Activated CD8-positive, alpha-beta memory T cell treated with anti-CD3 and anti-CD28 coated beads, Interleukin-2, amount 50 U/mL, for 1 hour (primary cell): ENCODE measurements around the gene ECM2.

Source experiments
- DNase-seq: peaks from one replicate; pipeline ENCODE4 v3.0.0-alpha.2; 2020; ENCODE audit errors: extremely low read depth

The ECM2 gene

DNA sequence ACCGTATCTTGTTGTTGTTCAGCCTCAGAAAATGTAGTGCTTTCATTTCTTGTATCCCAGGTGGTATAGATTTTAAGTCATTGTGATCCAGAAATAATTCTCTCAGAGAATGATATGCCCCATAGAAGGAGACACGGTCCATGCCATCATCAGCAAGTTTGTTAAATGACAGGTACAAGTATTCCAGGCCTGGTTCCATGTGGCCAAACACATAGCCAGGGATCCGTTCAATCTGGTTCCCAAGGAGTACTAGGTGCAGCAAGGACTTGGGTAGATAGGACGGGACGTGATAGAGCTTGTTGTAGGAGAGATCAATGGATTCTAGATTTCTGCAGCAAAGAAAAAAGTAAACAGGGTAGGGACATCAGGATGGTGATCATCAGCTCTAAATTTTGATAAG is 35.1 kb downstream of the ECM2 start:
- DNase-seq: no peak

DNA sequence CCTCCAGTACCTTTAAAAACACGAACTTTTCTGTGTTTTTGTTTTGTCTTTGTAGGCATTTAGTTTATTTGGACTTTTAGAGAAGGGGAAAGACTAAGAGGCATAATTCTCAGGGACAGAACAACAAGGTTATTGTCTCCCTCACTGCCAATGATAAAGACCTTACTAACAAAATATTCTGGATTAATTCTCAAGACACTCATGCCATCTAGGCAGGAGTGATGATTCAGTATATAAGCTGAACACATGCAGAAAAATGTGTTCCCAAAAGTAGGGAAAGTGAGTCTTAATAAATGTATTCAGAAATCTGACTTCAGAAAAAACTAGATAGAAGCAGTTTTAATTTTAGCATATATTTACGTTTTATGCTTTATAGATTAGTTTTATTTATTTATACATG is 36.1 kb downstream of the ECM2 start:
- no peak for DNase-seq

- no peak for DNase-seq
These were observed 39.2 kb downstream of the ECM2 start for GRCh38 chr9:92496396-92497176.

GRCh38 chr9:92494856-92495255 is 40.9 kb downstream of the ECM2 start:
- no peak for DNase-seq

DNA sequence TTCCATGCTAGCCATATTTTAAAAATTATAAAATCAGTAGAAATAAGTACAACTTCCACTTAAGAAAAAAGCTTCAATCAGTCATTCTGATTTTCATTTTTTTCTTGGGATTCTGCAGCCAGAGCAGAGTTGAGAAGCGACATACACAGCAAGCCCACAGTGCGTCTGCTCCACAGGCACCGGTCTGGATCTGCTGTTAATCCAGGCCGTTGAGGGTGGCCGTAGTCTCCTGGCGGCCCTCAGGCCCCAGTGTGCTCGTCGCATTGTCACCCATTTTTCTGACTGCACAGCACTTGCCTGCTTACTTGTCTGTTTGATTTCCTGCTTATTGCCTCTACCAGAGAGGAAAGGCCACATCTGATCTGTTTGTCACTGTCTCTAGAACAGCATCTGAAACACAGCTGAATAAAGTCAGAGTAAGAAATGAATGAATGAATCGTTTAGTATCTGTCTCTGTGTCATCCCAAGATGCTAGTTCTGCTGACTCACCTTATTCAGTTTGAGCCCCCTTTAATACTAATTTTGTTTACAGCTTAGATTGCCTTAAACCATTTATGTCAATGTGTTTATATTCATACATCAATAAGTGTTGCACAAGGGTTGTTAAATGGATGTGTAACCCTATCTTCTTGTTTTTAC is 41.9 kb downstream of the ECM2 start:
- no peak for DNase-seq

GRCh38 chr9:92492781-92493401 is 42.9 kb downstream of the ECM2 start:
- DNase-seq: no peak

DNA sequence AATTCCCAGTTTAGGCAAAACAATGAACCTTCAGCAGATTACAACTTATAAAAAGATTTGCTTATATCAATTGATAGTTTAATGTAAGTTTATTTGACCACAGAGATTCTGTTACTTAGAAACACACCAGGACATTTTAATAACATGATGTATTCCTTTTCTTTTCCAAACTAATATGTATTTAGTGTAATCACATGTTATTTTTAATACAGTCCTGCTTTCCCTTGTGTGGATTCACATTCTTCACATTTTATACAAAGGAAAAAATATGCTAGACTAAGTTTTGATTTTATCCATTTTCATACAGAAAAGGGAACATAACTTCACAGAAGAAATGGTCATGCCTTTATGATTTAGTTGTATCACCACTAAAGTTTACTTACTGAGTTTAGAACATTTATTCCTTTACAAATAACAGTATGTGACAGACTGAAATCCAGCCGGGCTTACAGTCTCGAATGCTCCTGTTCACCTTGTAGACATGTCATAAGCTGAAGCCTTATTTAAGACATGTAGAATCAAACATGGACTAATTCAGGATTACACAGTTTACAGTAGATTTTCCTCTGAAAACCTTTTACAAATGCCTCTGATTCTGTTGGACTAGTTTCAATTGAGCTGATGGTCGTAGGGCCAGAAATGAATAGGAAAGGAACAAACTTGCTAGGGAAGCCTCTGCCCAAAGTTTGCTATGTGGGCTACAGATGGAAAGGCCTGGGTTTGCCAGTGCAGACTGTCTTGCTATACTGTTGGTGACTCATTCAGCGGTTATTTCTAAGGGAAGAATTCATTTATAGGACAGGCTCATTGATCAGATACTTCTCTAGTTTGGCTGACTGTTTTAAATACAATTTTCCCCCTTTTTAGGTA is 46.9 kb downstream of the ECM2 start:
- no peak for DNase-seq

- DNase-seq: no peak
These were observed 49.4 kb downstream of the ECM2 start for GRCh38 chr9:92486371-92486770.

DNA sequence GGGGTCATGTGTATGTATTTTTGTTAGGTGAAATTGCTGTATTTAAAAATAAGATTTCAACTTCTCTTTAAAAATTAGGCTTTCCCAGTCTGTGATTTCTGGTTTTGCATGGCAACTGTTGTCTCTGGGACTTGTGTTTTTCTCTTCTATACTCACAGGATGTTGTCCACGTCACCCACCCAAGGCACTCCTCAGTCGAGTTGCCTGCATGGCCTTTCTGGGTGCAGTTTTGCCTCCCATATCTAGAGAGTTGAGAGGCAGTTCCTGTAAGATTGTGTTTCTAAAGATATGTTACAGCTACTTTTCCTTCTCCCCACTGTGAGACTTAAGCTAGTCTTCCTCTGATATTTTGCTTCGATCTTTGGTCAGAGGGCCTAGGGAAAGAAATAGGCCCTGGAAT is 51.2 kb downstream of the ECM2 start:
- no peak for DNase-seq

GRCh38 chr9:92483627-92484545 is 51.9 kb downstream of the ECM2 start:
- DNase-seq: no peak

- no peak for DNase-seq
These were observed 53.0 kb downstream of the ECM2 start for GRCh38 chr9:92482805-92483204.

- no peak for DNase-seq
These were observed 53.5 kb downstream of the ECM2 start, which contains the start of gene ASPN for GRCh38 chr9:92482329-92482728. Gene ASPN (minus strand): TSS chr9:92482506.

GRCh38 chr9:92480986-92481633 is 54.7 kb downstream of the ECM2 start:
- no peak for DNase-seq

DNA sequence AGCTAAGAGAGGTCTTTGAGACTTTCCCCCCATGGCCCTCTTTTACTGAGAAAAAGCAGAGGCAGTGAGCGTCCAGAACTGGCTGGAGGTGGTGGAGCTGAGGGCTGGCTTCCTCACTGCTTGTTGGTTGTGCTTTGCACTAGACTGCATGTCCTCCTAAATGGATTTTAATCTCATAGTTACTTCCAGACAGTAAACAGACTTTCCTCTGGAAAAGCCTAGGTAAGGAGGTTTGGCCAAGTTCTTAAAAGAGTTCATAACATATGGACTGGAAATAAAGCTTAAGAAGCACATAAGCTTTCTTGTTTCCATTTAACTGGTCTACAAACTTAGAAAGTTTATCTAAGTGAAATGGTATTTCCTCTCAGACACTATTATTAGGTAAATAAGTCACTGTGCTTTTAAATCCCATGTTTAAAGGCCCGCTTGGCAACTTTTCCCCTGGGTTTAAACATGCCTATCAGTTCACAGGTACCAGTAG is 55.5 kb downstream of the ECM2 start:
- no peak for DNase-seq

- no peak for DNase-seq
These were observed 56.4 kb downstream of the ECM2 start for GRCh38 chr9:92479346-92479745.

- DNase-seq: no peak
These were observed 57.0 kb downstream of the ECM2 start for GRCh38 chr9:92478783-92479182.

DNA sequence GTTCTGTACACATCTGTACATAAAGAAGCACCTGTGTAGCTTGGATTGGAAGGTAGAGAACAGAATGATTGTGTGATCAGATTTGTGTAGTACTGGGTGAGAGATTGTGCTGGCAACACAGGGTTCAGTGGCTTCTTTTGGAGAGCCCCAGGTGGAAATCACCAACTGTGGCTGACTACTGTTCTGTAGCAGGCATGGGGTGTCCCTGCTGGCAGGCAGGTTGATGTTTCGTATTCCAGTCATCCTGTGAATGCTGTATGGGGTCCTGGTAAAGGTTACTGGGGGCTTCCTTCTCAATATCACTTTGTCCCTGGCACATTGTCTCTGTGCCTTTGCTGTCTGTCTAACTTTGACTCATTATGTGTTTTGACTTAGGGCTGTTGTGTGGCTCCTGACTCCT is 58.8 kb downstream of the ECM2 start:
- no peak for DNase-seq

GRCh38 chr9:92474587-92474986 is 61.2 kb downstream of the ECM2 start:
- no peak for DNase-seq

DNA sequence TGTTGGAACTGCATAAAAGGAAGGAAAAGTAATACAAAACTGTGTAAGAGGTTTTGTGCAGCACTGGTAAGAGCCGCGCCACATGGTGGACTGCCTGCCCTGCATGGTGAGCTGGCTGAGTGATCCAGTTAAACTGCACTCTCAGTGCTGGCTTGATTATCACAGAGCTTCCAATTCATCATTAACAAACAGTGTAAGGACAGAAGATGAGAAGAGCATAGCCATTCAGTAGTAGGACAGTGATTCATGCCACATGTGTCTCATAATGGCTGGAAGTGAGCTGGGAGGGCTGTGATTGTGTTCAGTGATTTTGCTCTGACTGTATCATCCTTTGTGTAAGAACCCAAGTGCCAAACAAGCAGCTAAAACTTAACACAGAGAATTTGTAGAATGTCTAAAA is 67.6 kb downstream of the ECM2 start:
- DNase-seq: no peak

GRCh38 chr9:92467511-92467910 is 68.3 kb downstream of the ECM2 start:
- DNase-seq: no peak
